ENCODE measurements around the gene CASK. TPM values are rescaled to one million over a fixed set of nuclear protein-coding genes. Genes with fewer than 3 reads are reported as not detected.

The CASK gene
- total and polyA plus RNA-seq, 2 donors (not counting 1 experiment from before 2014, with no cell fraction given), result 27.4 to 78.3 TPM

- peak; percentile 76 to 91 for DNase-seq (ENCODE audit: low read depth in 2 of 2)
- Histone ChIP-seq H3K4me1 (ENCODE audit: control insufficient read depth, extremely low read depth, insufficient read depth, low read length) (peaks cover 4% of the 10 kb centered on the region), H3K4me3 (replicated peaks in 1 of 4; ENCODE audit: control extremely low read depth in 1 of 4, insufficient read depth in 1 of 4, low read depth in 3 of 4, low read length in 4 of 4) (peak overlapping the region in 1 of 4 experiments; percentile 4), H2AFZ (ENCODE audit: low read length) (no peak overlapping the region), H3K36me3 (ENCODE audit: control insufficient read depth, insufficient read depth, low read length) (no peaks in the 10 kb centered on the region), H3K9ac (ENCODE audit: insufficient read depth, low read length) (peak overlapping the region; percentile 16), H3K4me2 (ENCODE audit: extremely low read depth, insufficient read depth, low read length) (no peak overlapping the region), H3K79me2 (ENCODE audit: control insufficient read depth, insufficient read depth, low read length) (no peaks in the 10 kb centered on the region), H3K27ac (ENCODE audit: insufficient read depth, low read length) (peak overlapping the region; percentile 68), H3K27me3 (ENCODE audit: control insufficient read depth, insufficient read depth, low read length) (no peaks in the 10 kb centered on the region), H3K9me3 (ENCODE audit: control insufficient read depth, insufficient read depth, low read depth, low read length) (no peaks in the 10 kb centered on the region), H4K20me1 (ENCODE audit: control insufficient read depth, extremely low read depth, insufficient read depth, low read length) (no peaks in the 10 kb centered on the region)
- no peak for TF ChIP-seq EZH2 (IDR thresholded peaks at IDR 0.05; ENCODE audit: low read length, missing control alignments)
- TF ChIP-seq CTCF (conservative IDR thresholded peaks at IDR 0.05 in 1 of 2, IDR thresholded peaks at IDR 0.05 in 1 of 2; ENCODE audit: low read depth in 1 of 2, low read length in 2 of 2), result no peak
Observed at GRCh38 chrX:41559235-41560052, 363.9 kb downstream of the CASK start.

GRCh38 chrX:41558531-41558930 is 364.8 kb downstream of the CASK start:
- Histone ChIP-seq H4K20me1 (ENCODE audit: control insufficient read depth, extremely low read depth, insufficient read depth, low read length) (no peaks in the 10 kb centered on the region), H3K4me3 (replicated peaks in 1 of 4; ENCODE audit: control extremely low read depth in 1 of 4, insufficient read depth in 1 of 4, low read depth in 3 of 4, low read length in 4 of 4) (no peak overlapping the region), H3K9ac (ENCODE audit: insufficient read depth, low read length) (no peak overlapping the region), H3K4me2 (ENCODE audit: extremely low read depth, insufficient read depth, low read length) (no peak overlapping the region), H2AFZ (ENCODE audit: low read length) (no peak overlapping the region), H3K36me3 (ENCODE audit: control insufficient read depth, insufficient read depth, low read length) (no peaks in the 10 kb centered on the region), H3K79me2 (ENCODE audit: control insufficient read depth, insufficient read depth, low read length) (no peaks in the 10 kb centered on the region), H3K4me1 (ENCODE audit: control insufficient read depth, extremely low read depth, insufficient read depth, low read length) (peaks cover 4% of the 10 kb centered on the region), H3K27me3 (ENCODE audit: control insufficient read depth, insufficient read depth, low read length) (no peaks in the 10 kb centered on the region), H3K27ac (ENCODE audit: insufficient read depth, low read length) (no peak overlapping the region), H3K9me3 (ENCODE audit: control insufficient read depth, insufficient read depth, low read depth, low read length) (no peaks in the 10 kb centered on the region)
- TF ChIP-seq EZH2 (IDR thresholded peaks at IDR 0.05; ENCODE audit: low read length, missing control alignments), result no peak
- peak; percentile 16 to 45 for TF ChIP-seq CTCF (conservative IDR thresholded peaks at IDR 0.05 in 1 of 2, IDR thresholded peaks at IDR 0.05 in 1 of 2; ENCODE audit: low read depth in 1 of 2, low read length in 2 of 2)
- DNase-seq (ENCODE audit: low read depth in 2 of 2), result peak in 1 of 2 donors; percentile 51

- DNase-seq (ENCODE audit: low read depth in 2 of 2), result peak in 1 of 2 donors; percentile 29
- Histone ChIP-seq H3K36me3 (ENCODE audit: control insufficient read depth, insufficient read depth, low read length) (no peaks in the 10 kb centered on the region), H3K4me3 (replicated peaks in 1 of 4; ENCODE audit: control extremely low read depth in 1 of 4, insufficient read depth in 1 of 4, low read depth in 3 of 4, low read length in 4 of 4) (no peak overlapping the region), H2AFZ (ENCODE audit: low read length) (no peak overlapping the region), H3K9ac (ENCODE audit: insufficient read depth, low read length) (no peak overlapping the region), H4K20me1 (ENCODE audit: control insufficient read depth, extremely low read depth, insufficient read depth, low read length) (no peaks in the 10 kb centered on the region), H3K27me3 (ENCODE audit: control insufficient read depth, insufficient read depth, low read length) (no peaks in the 10 kb centered on the region), H3K4me2 (ENCODE audit: extremely low read depth, insufficient read depth, low read length) (no peak overlapping the region), H3K27ac (ENCODE audit: insufficient read depth, low read length) (no peak overlapping the region), H3K79me2 (ENCODE audit: control insufficient read depth, insufficient read depth, low read length) (no peaks in the 10 kb centered on the region), H3K9me3 (ENCODE audit: control insufficient read depth, insufficient read depth, low read depth, low read length) (no peaks in the 10 kb centered on the region), H3K4me1 (ENCODE audit: control insufficient read depth, extremely low read depth, insufficient read depth, low read length) (peaks cover 4% of the 10 kb centered on the region)
- TF ChIP-seq CTCF (conservative IDR thresholded peaks at IDR 0.05 in 1 of 2, IDR thresholded peaks at IDR 0.05 in 1 of 2; ENCODE audit: low read depth in 1 of 2, low read length in 2 of 2), result no peak
- no peak for TF ChIP-seq EZH2 (IDR thresholded peaks at IDR 0.05; ENCODE audit: low read length, missing control alignments)
Observed at GRCh38 chrX:41556958-41557357, 366.4 kb downstream of the CASK start.

Data from fibroblast of lung (primary cell).